Endothelial cell of umbilical vein (primary cell): ENCODE measurements around the gene SLC11A1.

Experiments used
- EZH2 ChIP-seq: IDR thresholded peaks from 2 replicates; pipeline ENCODE4 v1.6.1; 2012; ENCODE audit warnings: borderline replicate concordance, low read depth, mild to moderate bottlenecking, moderate library complexity, low read length, inconsistent platforms; ENCODE audit not compliant: severe bottlenecking
- FOS ChIP-seq: IDR thresholded peaks from 2 replicates; pipeline ENCODE4 v1.6.1; 2011; ENCODE audit warnings: mild to moderate bottlenecking, low read length, moderate library complexity, borderline replicate concordance; ENCODE audit not compliant: insufficient read depth
- GATA2 ChIP-seq: IDR thresholded peaks from 2 replicates; pipeline ENCODE4 v1.7.0; 2011; ENCODE audit warnings: low read depth, mild to moderate bottlenecking, moderate library complexity, mixed read lengths, low read length; ENCODE audit not compliant: insufficient read length, insufficient read depth
- JUN ChIP-seq: IDR thresholded peaks from 2 replicates; pipeline ENCODE4 v1.6.1; 2011; ENCODE audit warnings: borderline replicate concordance, low read depth; ENCODE audit not compliant: insufficient read length, insufficient read depth
- MYC ChIP-seq: IDR thresholded peaks from one replicate; pipeline ENCODE4 v1.6.1; 2011; ENCODE audit warnings: mild to moderate bottlenecking, low read depth, low read length
- POLR2AphosphoS5 ChIP-seq: IDR thresholded peaks from 2 replicates; pipeline ENCODE4 v1.6.1; 2012; ENCODE audit warnings: low read depth, mild to moderate bottlenecking, control low read depth, low read length, moderate library complexity; ENCODE audit not compliant: insufficient read depth
- TF ChIP-seq, protein P1 (sequence below), 2 donors: IDR thresholded peaks; 1 replicate in 1 of 2; 2 replicates in 1 of 2; pipeline ENCODE4 v1.5.1; 2011; ENCODE audit warnings: low read length in 2 of 2, mild to moderate bottlenecking in 2 of 2, moderate library complexity in 2 of 2, control low read depth in 1 of 2, inconsistent platforms in 1 of 2, low read depth in 1 of 2; ENCODE audit not compliant: insufficient read depth in 1 of 2; ENCODE audit errors: extremely low read depth in 1 of 2

DNA sequence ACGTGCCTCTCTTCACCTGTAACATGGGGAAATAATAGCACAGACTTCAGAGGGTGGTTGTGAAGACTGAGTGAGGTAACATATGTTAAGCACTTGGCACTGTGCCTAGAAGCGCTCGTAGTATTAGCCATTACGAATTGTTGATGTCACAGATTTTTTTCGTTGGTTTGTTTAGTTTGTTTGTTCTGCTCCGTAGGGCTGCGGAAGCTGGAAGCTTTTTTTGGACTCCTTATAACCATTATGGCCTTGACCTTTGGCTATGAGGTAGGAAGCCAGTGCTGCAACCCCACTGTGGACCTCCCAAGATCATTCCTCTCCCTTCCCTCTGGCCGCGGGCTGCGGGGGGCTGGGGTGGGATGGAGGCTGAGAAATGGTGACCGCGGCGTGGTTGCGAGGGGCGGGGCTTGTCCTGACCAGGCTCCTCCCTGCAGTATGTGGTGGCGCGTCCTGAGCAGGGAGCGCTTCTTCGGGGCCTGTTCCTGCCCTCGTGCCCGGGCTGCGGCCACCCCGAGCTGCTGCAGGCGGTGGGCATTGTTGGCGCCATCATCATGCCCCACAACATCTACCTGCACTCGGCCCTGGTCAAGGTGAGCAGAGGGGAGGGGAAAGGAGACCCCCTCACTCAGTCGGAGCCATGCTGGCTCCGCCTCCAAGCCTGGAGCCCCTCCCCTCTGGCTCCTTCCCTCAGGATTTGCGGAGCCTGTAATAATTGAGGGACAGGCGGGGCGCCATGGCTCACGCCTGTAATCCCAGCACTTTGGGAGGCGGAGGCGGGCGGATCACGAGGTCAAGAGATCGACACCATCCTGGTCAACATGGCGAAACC is 5.5 kb downstream of the SLC11A1 start:
- TF ChIP-seq FOS, result no peak
- TF ChIP-seq EZH2, result no peak
- TF ChIP-seq, protein P1, sequence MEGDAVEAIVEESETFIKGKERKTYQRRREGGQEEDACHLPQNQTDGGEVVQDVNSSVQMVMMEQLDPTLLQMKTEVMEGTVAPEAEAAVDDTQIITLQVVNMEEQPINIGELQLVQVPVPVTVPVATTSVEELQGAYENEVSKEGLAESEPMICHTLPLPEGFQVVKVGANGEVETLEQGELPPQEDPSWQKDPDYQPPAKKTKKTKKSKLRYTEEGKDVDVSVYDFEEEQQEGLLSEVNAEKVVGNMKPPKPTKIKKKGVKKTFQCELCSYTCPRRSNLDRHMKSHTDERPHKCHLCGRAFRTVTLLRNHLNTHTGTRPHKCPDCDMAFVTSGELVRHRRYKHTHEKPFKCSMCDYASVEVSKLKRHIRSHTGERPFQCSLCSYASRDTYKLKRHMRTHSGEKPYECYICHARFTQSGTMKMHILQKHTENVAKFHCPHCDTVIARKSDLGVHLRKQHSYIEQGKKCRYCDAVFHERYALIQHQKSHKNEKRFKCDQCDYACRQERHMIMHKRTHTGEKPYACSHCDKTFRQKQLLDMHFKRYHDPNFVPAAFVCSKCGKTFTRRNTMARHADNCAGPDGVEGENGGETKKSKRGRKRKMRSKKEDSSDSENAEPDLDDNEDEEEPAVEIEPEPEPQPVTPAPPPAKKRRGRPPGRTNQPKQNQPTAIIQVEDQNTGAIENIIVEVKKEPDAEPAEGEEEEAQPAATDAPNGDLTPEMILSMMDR (IDR thresholded peaks at IDR 0.05; ENCODE audit: extremely low read depth in 1 of 2, insufficient read depth in 1 of 2, low read depth in 1 of 2, low read length in 2 of 2), result no peak
- no peak for TF ChIP-seq GATA2
- no peak for TF ChIP-seq MYC
- TF ChIP-seq POLR2AphosphoS5, result peak; percentile 36
- peak; percentile 24 for TF ChIP-seq JUN
